ENCODE data around the gene ABCA9.

GRCh38 chr17:69009930-69010329 lies 50.8 kb downstream of the ABCA9 start:
- TF ChIP-seq NR2F2 (IDR thresholded peaks at IDR 0.05; ENCODE audit: borderline replicate concordance, low read depth) (no peak), CREB1 (IDR thresholded peaks at IDR 0.05) (no peak), CREB1 (CRISPR knock-in tag; IDR thresholded peaks at IDR 0.05) (no peak), CHD2 (IDR thresholded peaks at IDR 0.05; ENCODE audit: low read depth, low read length) (no peak), ZFP62 (CRISPR knock-in tag; IDR thresholded peaks at IDR 0.05) (no peak), IRF1 (CRISPR knock-in tag; IDR thresholded peaks at IDR 0.05; ENCODE audit: low read depth) (no peak), ZBTB20 (CRISPR knock-in tag; IDR thresholded peaks at IDR 0.05; ENCODE audit: borderline replicate concordance, low read depth) (no peak), AGO1 (IDR thresholded peaks at IDR 0.05; ENCODE audit: low read depth, low read length, poor library complexity, severe bottlenecking) (no peak)
